Adrenal gland (tissue), 12 donors: Measurements from ENCODE around the gene TMUB2. TPM values are rescaled to one million over a fixed set of nuclear protein-coding genes. Genes with fewer than 3 reads are reported as not detected.
"Not testable (repeated sequence)": the region's sequence is repeated elsewhere in the genome, so short reads cannot be mapped to it uniquely, and the experiment has no call there.

Experiments used
- DNase-seq, 7 donors: peaks; one replicate each; pipeline ENCODE4 v3.0.0-alpha.2; 2019 to 2020
- H3K27ac ChIP-seq, 5 donors: fragments of 200-600 bp; sonication (generic) in 4 of 5; 1 replicate in 3 of 5; 2 replicates in 2 of 5; pipeline versions ENCODE4 v1.5.1 to v1.8.0; 2016 to 2020; ENCODE audit warnings: mild to moderate bottlenecking in 1 of 5
- H3K27me3 ChIP-seq: fragments of 200-600 bp; 2 replicates; pipeline ENCODE4 v1.8.0; 2021
- H3K36me3 ChIP-seq, 2 donors: fragments of 200-600 bp; replicated peaks in 1 of 2; 1 replicate in 1 of 2; 2 replicates in 1 of 2; pipeline versions ENCODE4 v1.5.1 to v1.8.0; 2018 to 2022
- H3K4me1 ChIP-seq, 2 donors: fragments of 200-600 bp; replicated peaks in 1 of 2; 1 replicate in 1 of 2; 2 replicates in 1 of 2; pipeline versions ENCODE4 v1.5.1 to v1.8.0; 2018 to 2021
- H3K4me3 ChIP-seq, 4 donors: fragments of 200-600 bp; sonication (generic) in 3 of 4; one replicate each; pipeline ENCODE4 v1.5.1; 2016 to 2018
- H3K9me3 ChIP-seq, 3 donors: fragments of 200-600 bp; sonication (generic) in 1 of 3; replicated peaks in 1 of 3; 1 replicate in 2 of 3; 2 replicates in 1 of 3; pipeline versions ENCODE4 v1.5.1 to v1.8.0; 2016 to 2021
- CTCF ChIP-seq, 6 experiments: fragments of 450-650 bp in 4 of 6; fragments of 200-600 bp in 2 of 6; sonication (generic) in 1 of 6; IDR thresholded peaks; 1 replicate in 5 of 6; 2 replicates in 1 of 6; pipeline versions ENCODE4 v1.5.1 to v1.8.0; 2016 to 2021; ENCODE audit warnings: antibody characterized with exemption in 6 of 6, mild to moderate bottlenecking in 2 of 6, moderate library complexity in 1 of 6
- POLR2A ChIP-seq, 2 donors: fragments of 450-650 bp; IDR thresholded peaks; one replicate each; pipeline ENCODE4 v1.6.1; 2017; ENCODE audit warnings: antibody characterized with exemption in 2 of 2, mild to moderate bottlenecking in 2 of 2, moderate library complexity in 1 of 2
- WGBS, 4 donors: extraction: QIAGEN DNeasy Blood & Tissue Kit in 2 of 4; methylation state at CpG; one replicate each; pipeline versions ENCODE4 v1.1.5 to v1.1.7; 2013 to 2017; 5-methylcytosine and 5-hydroxymethylcytosine counted together
- intact Hi-C, 2 donors: fragments of 100-400 bp; cut with DNase I; formaldehyde crosslinking; loops; one replicate each; pipeline versions ENCODE4 v1.14.1 to v1.15.0; 2022 to 2023
- polyA plus RNA-seq, 3 donors: library from polyadenylated mRNA; stranded (reverse); fragments of 200-250 nt in 2 of 3; fragments of 350-450 nt in 1 of 3; fragmentation: Illumina TruSeq in 1 of 3; extraction: RNeasy Lipid Tissue Mini Kit (QIAGEN cat#74804) in 1 of 3; gene quantifications; one replicate each; pipeline ENCODE4 v1.2.3, GENCODE V29; 2013 to 2014
- total RNA-seq, 9 donors: library from RNA; depleted of rRNA in 4 of 9; stranded (reverse); fragments of >200 nt in 4 of 9; fragments of 120-200 nt in 1 of 9; fragmentation: NEBNext Ultra II Directional in 1 of 9; extraction: Animal tissue kit (Norgen Biotek cat#: 25700) in 1 of 9; gene quantifications; one replicate each; pipeline versions ENCODE4 v1.1.0 to v1.2.4, GENCODE V29; 2013 to 2023
- donor health status: healthy with polysubstance abuse.
- donor health status: Bipolar disorder and iron deficiency.
- donor health status: DM: yes; HTN: yes; CAD: no.
- donor health status: DM: no; HTN: no; CAD: no.
- donor health status: DM: no; HTN: no; CAD: no.
- donor health status: DM: yes; HTN: yes; CAD: no.

Gene TMUB2
- total and polyA plus RNA-seq, 12 donors = 21.8 to 89.3 (median 40.3) TPM

- intact Hi-C loops = no loop called here
- H3K4me3 ChIP-seq = no peak overlapping the region
- H3K27ac ChIP-seq = peak overlapping the region in 1 of 5 donors; percentile 34
- TF ChIP-seq CTCF (IDR thresholded peaks at IDR 0.05) (no peak), POLR2A (IDR thresholded peaks at IDR 0.05) (no peak)
- H3K9me3 ChIP-seq = no peaks in the 10 kb centered on the region
- peaks cover 4 to 5% of the 10 kb centered on the region in 2 donors for H3K4me1 ChIP-seq
- no peaks in the 10 kb centered on the region for H3K27me3 ChIP-seq
- peak in 1 of 7 donors; percentile 29 for DNase-seq
- WGBS, 4 donors = 85 to 89% (median 87%) methylated on average over 7 of the region's 7 CpGs
- no peaks in the 10 kb centered on the region for H3K36me3 ChIP-seq
These were observed 41.6 kb upstream of the TMUB2 start for GRCh38 chr17:44144966-44145739.

GRCh38 chr17:44146375-44147346, 40.1 kb upstream of the TMUB2 start:
- Histone ChIP-seq H3K27ac (peak overlapping the region in 1 of 5 donors; percentile 14), H3K4me1 (peaks cover 4 to 5% of the 10 kb centered on the region in 2 donors), H3K36me3 (no peaks in the 10 kb centered on the region), H3K4me3 (no peak overlapping the region), H3K27me3 (no peaks in the 10 kb centered on the region), H3K9me3 (no peaks in the 10 kb centered on the region)
- DNase-seq = no peak
- intact Hi-C loops = no loop called here
- TF ChIP-seq CTCF (IDR thresholded peaks at IDR 0.05) (no peak), POLR2A (IDR thresholded peaks at IDR 0.05) (no peak)
- WGBS, 4 donors = 47 to 69% (median 53%) methylated on average over 2 of the region's 2 CpGs

- WGBS, 4 donors = 91 to 100% (median 98%) methylated on average over 2 to 4 of the region's 4 CpGs
- intact Hi-C loops = no loop called here
- Histone ChIP-seq H3K36me3 (no peaks in the 10 kb centered on the region), H3K4me1 (no peaks in the 10 kb centered on the region), H3K27me3 (no peaks in the 10 kb centered on the region), H3K9me3 (no peaks in the 10 kb centered on the region), H3K27ac (no peak overlapping the region), H3K4me3 (no peak overlapping the region)
- TF ChIP-seq CTCF (IDR thresholded peaks at IDR 0.05) (no peak), POLR2A (IDR thresholded peaks at IDR 0.05) (no peak)
- DNase-seq = no peak
These were observed 39.0 kb upstream of the TMUB2 start for GRCh38 chr17:44147812-44148211.

- H3K27ac ChIP-seq, DNase-seq, H3K36me3 ChIP-seq, H3K4me3 ChIP-seq, H3K9me3 ChIP-seq, intact Hi-C loops, H3K27me3 ChIP-seq, H3K4me1 ChIP-seq: not testable (repeated sequence)
- WGBS, 4 donors = 79 to 90% (median 88%) methylated on average over 3 of the region's 3 CpGs
These were observed 37.7 kb upstream of the TMUB2 start for GRCh38 chr17:44149066-44149465.
